Hepatic stellate cell (primary cell): ENCODE data around the gene UBE2F.
"Not testable (repeated sequence)": the region's sequence is repeated elsewhere in the genome, so short reads cannot be mapped to it uniquely, and the experiment has no call there.

Experiments used
- DNase-seq: peaks from one replicate; pipeline ENCODE4 v3.0.0; 2011; ENCODE audit warnings: low spot score

Gene UBE2F

DNA sequence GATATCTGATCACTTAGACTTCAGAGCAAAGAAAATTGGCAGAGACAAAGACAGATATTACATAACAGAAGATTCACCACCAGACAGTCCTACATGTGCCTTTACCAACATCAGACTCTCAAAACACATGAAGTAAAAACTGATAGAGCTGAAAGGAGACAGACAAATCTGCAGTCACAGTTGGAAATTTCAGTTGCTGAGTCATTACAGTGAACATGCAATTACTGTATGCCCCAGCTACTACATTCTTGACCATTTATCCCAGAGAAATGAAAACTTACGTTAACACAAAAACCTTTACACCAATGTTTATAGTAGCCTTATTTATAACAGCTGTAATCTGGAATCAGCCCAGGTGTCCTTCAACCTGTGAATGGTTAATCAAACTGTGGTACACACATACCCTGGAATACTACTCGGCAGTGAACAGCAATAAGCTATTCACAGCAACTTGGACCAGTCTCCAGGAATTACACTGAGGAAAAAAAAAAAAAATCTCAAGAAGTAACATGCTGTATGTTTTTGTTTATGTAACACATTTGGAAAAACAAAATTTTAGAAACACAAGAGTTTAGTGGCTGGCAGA, 86.5 kb downstream of the UBE2F start:
- no peak for DNase-seq

DNA sequence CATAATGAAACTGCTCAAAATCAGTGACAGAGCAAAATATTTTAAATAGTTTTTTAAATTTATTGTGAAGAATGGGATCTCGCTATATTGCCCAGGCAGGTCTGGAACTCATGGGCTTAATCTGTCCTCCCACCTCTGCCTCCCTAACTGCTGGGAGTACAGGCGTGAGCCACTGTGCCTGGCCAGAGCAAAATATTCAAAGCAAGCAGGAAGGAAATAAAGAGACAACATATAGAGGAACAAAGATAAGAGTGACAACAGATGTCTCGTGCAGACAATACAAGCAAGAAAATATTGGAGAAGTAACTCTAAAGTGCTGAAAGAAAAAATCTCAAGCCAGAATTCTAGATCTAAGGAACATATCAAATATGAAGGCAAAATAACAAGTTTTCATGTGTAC, 89.0 kb downstream of the UBE2F start:
- no peak for DNase-seq

DNA sequence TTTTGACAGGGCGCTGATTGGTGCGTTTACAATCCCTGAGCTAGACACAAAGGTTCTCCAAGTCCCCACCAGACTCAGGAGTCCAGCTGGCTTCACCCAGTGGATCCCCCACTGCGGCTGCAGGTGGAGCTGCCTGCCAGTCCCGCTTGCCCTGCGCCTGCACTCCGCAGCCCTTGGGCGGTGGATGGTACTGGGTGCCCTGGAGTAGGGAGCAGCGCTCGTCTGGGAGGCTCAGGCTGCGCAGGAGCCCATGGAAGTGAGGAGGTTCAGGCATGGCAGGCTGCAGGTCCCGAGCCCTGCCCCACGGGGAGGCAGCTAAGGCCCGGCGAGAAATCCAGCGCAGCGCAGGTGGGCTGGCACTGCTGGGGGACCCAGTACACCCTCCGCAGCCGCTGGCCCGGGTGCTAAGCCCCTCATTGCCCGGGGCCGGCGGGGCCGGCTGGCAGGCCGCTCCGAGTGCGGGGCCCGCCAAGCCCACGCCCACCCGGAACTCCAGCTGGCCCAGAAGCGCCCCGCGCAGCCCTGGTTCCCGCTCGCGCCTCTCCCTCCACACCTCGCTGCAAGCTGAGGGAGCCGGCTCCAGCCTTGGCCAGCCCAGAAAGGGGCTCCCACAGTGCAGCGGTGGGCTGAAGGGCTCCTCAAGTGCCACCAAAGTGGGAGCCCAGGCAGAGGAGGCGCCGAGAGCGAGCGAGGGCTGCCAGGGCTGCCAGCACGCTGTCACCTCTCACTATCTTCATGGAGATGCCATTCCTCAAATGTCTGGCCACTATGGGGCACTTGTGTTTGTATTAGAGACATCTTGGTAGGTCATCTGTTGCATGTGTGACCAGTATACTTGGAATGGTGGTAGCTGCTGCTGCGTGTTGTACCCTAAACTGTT, 91.1 kb downstream of the UBE2F start:
- not testable (repeated sequence) for DNase-seq

DNA sequence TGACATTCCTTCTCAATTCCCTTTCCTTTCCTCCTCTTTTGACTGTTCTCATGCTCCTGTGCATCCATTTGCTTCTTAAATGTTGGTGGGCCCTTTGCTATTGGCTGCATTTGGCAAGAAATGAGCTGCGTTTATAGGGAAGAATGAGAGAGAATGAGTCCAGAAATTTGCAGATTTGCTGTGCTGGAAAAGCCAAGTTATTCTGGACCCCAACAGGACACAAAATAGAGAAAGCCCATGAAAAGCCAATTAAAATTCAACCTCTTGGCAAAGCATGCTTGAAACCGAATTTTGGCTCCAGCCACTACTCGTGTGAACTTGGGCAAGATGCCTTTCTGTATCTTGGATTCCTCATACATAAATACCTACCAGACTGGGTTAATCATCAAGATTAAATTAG, 92.7 kb downstream of the UBE2F start:
- no peak for DNase-seq

DNA sequence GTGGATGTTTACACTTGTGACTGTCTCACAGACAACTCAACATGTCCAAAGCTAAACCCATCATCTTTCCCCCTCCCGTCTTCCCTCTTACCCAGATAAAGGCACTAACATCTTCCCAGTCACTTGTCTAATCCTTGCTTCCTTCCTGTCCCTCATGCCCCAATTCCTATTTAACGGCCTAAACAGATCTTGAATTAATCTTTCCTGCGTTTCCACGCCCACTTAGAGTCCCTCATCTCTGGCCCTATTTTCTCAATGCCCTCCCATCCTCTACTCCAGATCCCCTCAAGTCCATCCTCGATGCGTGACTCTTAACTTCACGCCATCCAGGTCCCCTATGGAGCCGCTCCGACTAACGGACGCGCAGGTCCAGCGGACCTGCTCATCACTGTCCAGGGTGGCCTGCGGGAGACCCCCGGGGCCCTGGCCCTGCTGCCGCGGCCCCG, 93.3 kb downstream of the UBE2F start:
- DNase-seq: no peak

DNA sequence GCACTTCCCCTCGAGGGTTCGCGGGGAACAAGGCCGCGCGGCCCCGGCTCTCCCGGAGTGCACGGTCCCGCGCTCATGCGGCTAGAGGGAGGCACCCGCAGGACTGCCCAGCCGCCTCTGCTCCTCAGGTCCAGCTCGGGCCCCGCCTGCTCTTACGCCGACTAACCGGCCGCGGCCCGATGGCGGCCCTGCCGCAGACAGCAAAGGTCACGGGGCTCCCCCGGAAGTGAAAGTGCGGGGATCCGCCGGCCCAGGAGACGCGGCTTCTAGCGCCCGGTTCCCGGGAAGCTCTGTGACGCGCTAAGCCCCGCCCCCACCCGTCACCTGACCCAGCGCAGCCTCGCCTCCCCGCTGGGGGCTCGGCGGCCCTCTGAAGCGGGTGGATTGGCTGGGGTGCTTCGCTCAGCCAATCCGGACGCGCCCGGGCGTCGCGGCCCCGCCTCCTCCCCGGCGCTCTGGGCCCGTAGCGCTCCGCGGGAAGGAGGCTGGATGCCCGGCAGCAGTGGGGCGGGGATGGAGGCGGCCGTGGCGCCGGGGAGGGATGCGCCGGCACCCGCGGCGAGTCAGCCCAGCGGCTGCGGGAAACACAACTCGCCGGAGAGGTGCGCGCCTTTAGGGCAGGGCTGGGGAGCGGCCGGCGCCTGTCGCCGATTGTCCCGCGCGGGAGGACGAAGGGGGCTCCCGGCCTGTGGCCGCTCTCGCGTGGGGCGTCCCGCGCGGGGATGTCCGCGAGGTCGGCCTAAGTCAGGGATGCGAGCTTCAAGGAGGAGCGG, 93.9 kb downstream of the UBE2F start, which contains the start of gene SCLY:
TSS of gene SCLY (plus strand) at position 460 of the 773 bp plus-strand sequence. CDS start at position 514, 54 bp downstream.
- DNase-seq: peak; percentile 100

DNA sequence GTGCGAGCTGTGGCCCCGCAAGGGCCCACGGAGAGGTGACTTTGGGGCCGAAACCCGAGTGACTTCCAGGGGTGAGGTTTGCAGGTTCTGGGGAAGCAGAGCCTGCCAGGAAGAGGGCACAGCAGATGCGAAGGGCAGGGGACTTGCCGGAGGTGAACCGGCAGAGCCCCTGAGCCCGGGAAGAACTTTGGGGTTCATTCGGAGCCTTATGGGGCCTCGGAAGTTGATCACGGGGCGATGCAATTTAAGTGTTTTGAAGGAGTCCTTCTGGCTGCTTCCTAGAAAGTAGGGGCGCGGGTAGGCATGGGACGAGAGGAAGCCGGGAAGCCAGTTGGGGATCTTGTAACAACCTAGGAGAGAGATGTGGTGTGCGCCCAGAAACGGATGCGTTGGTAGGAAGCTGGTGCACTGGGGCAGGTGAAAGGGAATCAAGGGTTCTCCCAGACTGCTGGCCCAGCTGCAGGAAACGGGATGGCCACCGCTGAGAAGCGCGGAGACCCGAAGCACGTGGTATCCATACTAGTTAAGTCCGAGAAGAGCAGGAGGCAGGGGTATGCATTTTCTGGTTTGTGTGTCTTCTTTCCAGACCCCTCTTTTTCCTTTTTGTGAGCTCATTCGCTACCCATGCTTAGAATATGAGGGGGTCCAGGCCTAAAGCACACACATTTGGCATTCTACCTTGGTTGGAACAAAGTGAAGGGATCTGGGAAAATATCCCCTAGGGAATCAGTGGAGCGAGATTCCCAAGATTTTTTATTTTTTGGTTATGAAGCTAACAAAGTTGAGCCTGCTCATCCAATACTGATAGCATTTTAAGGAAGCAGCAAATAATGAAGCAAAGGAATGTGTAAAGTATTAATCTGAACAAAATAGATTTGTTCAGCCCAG, 94.7 kb downstream of the UBE2F start:
- peak; percentile 51 for DNase-seq

DNA sequence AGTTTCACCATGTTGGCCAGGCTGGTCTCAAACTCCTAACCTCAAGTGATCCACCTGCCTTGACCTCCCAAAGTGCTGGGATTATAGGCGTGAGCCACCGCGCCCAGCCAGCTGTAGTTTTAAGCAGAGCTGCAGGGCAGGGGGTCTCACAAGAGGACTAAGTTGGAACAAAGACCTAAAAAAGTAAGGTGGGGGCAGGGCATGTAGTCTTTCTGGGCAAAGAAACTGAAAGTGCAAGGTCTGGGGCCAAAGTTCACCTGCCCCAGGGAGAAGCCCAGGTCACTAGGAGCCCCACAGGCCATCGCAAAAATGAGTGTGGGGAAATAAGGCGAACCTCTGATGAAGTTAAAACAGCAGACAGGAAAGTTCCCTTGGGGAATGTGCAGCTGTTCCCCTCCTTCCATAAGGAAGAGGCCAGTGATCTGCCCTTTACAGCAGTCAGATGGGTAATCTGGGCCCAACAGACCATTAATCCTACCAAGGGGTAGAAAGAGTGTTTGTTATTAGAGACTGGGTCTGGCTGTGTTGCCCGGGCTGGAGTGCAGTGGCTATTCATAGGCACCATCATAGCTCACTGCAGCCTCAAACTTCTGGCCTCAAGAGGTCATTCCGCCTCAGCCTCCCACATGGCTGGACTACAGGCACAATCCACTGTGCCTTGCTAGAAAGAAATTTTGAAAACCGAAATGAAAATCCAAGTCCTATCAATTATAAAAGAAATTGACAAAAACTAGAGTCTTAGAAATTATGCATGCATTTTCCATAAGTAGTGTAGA, 96.8 kb downstream of the UBE2F start:
- DNase-seq: no peak

DNA sequence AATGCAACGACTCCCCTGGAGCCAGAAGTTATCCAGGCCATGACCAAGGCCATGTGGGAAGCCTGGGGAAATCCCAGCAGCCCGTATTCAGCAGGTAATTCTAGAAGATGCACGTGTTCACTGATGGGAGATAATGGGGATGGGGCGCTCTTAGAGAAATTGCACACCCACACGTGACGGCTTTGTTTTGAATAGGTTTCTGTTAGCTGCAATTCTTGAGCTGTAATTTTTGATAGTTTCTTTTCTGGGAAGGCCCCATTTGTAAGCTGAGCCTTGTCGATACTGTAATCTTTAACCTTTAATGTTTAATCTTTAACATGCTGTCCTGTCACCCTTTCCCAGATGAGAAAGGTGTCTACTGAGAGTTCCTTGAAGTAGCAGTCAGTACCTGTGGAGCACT, 97.6 kb downstream of the UBE2F start:
- DNase-seq: no peak

DNA sequence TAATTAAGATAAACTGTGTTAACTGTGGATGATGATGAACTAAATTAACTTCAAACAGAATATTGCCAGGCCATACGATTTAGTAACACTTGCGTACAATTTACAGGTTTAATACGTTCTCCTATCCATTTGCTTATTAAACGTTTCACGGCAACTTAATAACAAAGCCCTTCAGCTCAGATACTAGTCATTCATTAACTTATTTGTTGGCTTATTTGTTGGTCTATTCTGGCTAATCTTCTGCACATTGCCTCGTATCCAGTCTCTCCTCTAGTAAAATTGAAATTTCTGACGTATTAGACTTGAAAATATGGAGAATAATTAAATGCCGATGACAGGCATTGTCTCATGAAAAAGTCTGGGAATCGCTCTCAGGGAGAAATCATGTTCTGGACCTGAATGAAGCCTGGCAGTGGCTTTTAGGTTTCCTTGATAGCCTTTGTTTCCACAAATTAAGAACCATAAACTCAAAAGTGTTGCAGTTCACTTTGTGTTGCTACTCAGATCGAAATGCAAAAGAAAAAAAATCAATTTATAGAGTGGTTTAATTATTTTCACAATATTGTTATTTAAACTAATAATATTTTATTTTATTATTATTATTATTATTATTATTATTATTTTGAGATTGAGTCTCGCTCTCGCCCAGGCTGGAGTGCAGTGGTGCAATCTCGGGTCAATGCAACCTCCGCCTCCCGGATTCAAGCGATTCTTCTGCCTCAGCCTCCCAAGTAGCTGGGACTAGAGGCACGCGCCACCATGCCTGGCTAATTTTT, 98.4 kb downstream of the UBE2F start:
- DNase-seq: no peak

DNA sequence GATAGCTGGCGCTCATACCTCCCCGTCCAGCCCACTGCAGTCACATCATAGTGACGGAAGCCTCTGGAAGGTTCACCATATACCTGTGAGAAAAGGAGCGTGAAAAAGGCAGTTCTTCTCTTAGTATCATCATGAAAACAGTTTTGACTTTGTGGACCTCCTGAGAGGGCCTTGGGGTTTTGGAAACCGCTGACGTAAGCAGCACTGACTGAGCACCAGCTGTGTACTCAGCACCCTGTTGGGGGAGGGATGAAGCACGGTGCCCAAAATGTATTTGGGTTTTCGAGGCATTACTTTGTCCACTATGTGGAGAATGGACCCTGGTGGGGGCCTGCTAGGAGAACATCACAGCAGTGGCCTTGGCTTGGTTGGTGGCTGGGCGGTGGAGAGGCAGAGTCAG, 99.4 kb downstream of the UBE2F start:
- no peak for DNase-seq

DNA sequence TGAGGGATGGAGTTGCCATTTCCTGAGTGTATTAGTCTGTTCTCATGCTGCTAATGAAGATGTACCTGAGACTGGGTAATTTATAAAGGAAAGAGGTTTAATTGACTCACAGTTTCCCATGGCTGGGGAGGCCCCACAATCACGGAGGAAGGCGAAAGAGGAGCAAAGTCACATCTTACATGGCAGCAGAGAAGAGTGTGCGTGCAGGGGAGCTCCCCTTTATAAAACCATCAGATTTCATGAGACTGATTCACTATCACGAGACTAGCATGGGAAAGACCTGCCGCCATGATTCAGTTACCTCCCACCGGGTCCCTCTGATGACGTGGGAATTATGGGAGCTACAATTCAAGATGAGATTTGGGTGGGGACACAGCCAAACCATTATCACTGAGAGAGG, 99.9 kb downstream of the UBE2F start:
- DNase-seq: not testable (repeated sequence)

DNA sequence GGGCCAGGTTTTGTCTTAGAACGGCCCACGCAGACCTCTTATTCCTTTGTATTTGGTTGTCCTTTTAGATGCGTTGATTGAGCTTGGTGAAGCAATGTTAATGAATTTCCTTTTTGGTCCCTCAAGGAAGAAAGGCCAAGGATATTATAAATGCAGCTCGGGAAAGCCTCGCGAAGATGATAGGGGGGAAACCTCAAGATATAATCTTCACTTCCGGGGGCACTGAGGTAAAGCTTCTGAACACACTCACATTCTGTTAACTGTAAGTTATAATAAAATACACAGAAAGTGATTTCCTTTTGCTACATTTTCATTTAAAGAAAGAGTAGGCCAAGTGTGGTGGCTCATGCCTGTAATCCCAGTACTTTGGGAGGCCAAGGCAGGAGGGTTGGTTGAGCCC, 101.1 kb downstream of the UBE2F start:
- DNase-seq: no peak

DNA sequence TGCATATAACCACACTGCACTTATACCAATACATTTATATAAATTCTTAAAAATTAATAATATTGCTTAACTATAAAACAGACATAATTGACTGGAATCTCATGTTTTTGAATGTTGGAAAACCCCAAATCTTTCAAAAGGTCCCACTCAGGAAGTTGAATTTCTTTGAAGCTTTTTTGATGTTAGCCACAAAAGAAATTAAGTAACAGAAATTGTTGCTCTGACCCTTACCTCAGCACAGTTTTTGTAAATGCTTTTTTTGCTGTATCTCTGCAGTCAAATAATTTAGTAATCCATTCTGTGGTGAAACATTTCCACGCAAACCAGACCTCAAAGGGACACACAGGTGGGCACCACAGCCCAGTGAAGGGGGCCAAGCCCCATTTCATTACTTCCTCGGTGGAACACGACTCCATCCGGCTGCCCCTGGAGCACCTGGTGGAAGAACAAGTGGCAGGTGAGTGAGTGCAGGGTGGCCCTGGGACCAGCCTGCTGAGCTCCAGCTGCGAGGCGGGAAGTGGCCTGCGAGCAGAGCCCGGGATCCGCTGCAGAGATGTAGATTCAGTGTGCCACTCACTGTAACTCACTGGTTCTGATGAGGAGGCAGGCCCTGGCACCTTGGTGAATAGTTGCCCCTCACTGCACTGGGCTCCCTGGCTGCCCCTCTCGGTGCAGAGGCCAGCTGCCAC, 102.4 kb downstream of the UBE2F start:
- DNase-seq: no peak

DNA sequence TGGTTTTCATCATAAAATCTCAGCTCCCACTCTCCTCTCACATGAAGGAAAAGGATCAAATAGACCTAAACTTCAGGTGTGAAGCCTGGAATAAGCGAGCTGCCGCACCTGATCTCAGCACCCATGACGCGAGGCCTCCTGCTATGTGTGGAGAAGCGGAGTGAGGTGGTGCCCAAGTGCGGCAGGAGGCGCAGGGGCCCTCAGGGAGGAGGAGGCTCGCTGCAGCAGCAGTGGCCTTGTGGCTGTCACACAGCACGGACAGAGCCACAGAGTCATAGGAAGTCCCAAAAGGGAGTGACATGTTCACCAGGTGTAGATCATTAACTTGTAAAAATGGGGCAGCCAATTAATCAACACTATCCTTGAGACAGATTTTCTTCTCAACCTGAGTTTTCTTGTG, 103.1 kb downstream of the UBE2F start:
- DNase-seq: no peak

DNA sequence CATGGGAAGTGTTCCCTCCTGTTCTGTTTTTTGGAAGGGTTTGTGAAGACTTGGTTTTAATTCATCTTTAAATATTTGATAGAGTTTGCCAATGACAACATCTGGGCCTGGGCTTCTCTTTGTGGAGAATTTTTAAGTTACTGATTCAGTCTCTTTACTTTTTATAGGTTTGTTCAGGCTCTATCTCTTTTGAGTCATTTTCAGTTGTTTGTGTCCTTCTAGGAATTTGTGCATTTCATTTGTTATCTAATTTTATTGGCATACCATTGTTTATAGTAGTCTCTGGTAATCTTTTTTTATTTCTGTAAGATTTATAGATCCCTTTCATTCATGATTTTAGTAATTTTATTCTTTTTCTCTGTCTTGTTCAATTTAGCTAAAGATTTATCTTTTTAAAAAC, 108.6 kb downstream of the UBE2F start:
- DNase-seq: no peak

DNA sequence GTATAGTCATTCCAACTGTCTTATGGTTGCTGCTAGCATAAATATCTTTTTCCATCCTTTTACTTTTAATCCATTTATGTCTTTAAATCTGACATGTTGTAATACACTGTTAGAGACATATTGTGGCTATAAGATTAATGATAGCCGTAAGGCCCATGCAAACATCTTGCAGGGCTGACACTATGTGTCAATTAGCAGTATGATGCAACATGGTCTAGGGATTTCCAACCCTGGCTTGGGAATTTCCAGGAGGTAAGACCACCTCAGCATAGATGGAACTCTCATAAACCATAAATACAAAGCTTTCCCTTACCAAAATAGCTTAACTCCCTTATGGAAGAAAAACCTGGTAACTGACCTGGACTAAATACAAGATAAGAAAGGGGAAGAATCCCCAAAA, 110.5 kb downstream of the UBE2F start:
- no peak for DNase-seq

DNA sequence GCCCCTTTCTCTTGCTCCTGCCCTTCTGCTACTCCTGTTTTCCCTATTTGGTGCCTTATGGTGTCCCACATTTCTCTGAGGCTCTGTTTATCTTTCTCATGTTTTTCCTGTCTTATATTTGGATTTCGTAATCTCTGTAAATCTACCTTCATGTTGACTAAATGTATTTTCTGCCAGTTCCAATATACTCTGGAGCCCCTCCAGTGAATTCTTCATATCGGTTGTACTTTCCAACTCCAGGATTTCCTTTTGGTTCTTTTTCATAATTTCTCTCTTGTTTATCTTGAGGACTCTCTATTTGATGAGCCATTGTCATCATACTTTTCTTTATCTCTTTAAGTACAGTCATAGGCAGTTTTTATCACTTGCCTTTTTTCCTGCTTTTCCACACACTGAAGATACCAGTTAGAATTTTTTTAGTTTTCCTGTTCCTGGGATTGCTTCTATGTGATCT, 113.1 kb downstream of the UBE2F start:
- no peak for DNase-seq

DNA sequence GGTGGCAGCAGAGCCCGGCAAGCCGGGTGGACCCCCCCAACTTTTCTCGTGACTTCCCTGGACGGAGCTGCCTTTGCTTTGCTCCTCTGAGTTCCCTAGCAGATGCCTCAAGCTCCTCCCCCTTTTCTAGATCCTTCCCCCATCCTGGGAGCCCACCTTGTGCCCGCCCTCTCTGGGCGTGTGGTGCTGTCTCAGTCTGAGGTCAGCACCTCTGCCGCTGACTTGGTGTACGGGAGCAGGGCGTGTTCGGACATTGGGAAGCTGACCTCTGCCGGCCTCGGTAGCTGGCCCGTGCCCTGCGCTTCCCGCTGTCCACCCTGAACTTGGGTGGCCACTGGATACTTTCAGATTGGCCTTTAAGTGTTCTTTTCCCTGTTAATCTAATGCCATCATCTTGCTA, 113.7 kb downstream of the UBE2F start:
- no peak for DNase-seq
